ENCODE data around the gene FILIP1L. TPM values are rescaled to one million over a fixed set of nuclear protein-coding genes. Genes with fewer than 3 reads are reported as not detected.

The FILIP1L gene
- total RNA-seq, 2 donors from 2014 or later, result 270 to 279 TPM

- Histone ChIP-seq H3K27me3 (replicated peaks; ENCODE audit: insufficient read depth) (no peaks in the 10 kb centered on the region), H3K36me3 (peaks cover 18% of the 10 kb centered on the region), H3K4me3 (peak overlapping the region; percentile 96), H3K27ac (peak overlapping the region; percentile 82 to 98), H3K4me1 (ENCODE audit: control insufficient read depth in 1 of 2, low read depth in 2 of 2) (peaks cover 71 to 98% of the 10 kb centered on the region in 2 donors), H3K9me3 (no peaks in the 10 kb centered on the region)
- DNase-seq (ENCODE audit: low spot score), result no peak
- ATAC-seq (ENCODE audit: insufficient number of reproducible peaks, low FRiP score, low read depth), result no peak
- TF ChIP-seq, protein P1, sequence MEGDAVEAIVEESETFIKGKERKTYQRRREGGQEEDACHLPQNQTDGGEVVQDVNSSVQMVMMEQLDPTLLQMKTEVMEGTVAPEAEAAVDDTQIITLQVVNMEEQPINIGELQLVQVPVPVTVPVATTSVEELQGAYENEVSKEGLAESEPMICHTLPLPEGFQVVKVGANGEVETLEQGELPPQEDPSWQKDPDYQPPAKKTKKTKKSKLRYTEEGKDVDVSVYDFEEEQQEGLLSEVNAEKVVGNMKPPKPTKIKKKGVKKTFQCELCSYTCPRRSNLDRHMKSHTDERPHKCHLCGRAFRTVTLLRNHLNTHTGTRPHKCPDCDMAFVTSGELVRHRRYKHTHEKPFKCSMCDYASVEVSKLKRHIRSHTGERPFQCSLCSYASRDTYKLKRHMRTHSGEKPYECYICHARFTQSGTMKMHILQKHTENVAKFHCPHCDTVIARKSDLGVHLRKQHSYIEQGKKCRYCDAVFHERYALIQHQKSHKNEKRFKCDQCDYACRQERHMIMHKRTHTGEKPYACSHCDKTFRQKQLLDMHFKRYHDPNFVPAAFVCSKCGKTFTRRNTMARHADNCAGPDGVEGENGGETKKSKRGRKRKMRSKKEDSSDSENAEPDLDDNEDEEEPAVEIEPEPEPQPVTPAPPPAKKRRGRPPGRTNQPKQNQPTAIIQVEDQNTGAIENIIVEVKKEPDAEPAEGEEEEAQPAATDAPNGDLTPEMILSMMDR (IDR thresholded peaks at IDR 0.05), result no peak
Observed at GRCh38 chr3:99865321-99865720, 249.0 kb downstream of the FILIP1L start.

- no peaks in the 10 kb centered on the region for H3K9me3 ChIP-seq
- H3K27ac ChIP-seq, result peak overlapping the region; percentile 68 to 82
- TF ChIP-seq, protein P1 (IDR thresholded peaks at IDR 0.05), result no peak
- ATAC-seq (ENCODE audit: insufficient number of reproducible peaks, low FRiP score, low read depth), result no peak
- no peak for DNase-seq (ENCODE audit: low spot score)
- peaks cover 70 to 96% of the 10 kb centered on the region in 2 donors for H3K4me1 ChIP-seq (ENCODE audit: control insufficient read depth in 1 of 2, low read depth in 2 of 2)
- peaks cover 18% of the 10 kb centered on the region for H3K36me3 ChIP-seq
- H3K27me3 ChIP-seq (replicated peaks; ENCODE audit: insufficient read depth), result no peaks in the 10 kb centered on the region
- peak overlapping the region; percentile 96 for H3K4me3 ChIP-seq
Observed at GRCh38 chr3:99864289-99864688, 250.0 kb downstream of the FILIP1L start.

DNA sequence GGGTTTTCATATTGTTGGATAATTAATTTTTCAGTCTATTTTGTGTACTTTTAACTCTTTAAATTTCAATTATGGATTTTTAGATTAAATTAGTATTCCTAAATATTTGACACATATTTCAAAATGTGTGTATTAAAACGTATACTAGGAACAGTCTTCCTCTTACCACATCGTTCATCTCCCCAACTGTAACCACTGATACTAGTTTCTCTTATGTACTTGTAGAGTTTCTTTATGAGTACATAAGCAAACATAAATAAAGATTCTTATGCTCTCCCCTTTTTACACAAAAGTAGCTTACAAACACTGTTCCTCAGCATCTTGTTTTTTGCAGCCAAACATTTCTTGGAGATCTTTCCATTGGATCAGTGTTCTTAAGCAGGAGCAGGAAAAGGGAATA is 250.7 kb downstream of the FILIP1L start:
- Histone ChIP-seq H3K4me1 (ENCODE audit: control insufficient read depth in 1 of 2, low read depth in 2 of 2) (peaks cover 70 to 96% of the 10 kb centered on the region in 2 donors), H3K27ac (peak overlapping the region; percentile 68 to 82), H3K27me3 (replicated peaks; ENCODE audit: insufficient read depth) (no peaks in the 10 kb centered on the region), H3K4me3 (peak overlapping the region; percentile 96), H3K9me3 (no peaks in the 10 kb centered on the region), H3K36me3 (peaks cover 18% of the 10 kb centered on the region)
- ATAC-seq (ENCODE audit: insufficient number of reproducible peaks, low FRiP score, low read depth) (no peak), DNase-seq (ENCODE audit: low spot score) (no peak)
- TF ChIP-seq, protein P1 (IDR thresholded peaks at IDR 0.05), result no peak

GRCh38 chr3:99863002-99863401 is 251.3 kb downstream of the FILIP1L start:
- TF ChIP-seq, protein P1 (IDR thresholded peaks at IDR 0.05), result no peak
- peak overlapping the region; percentile 62 to 82 for H3K27ac ChIP-seq
- ATAC-seq (ENCODE audit: insufficient number of reproducible peaks, low FRiP score, low read depth), result no peak
- no peaks in the 10 kb centered on the region for H3K27me3 ChIP-seq (replicated peaks; ENCODE audit: insufficient read depth)
- H3K4me1 ChIP-seq (ENCODE audit: control insufficient read depth in 1 of 2, low read depth in 2 of 2), result peaks cover 68 to 94% of the 10 kb centered on the region in 2 donors
- H3K36me3 ChIP-seq, result peaks cover 20% of the 10 kb centered on the region
- peak overlapping the region; percentile 21 for H3K4me3 ChIP-seq
- H3K9me3 ChIP-seq, result no peaks in the 10 kb centered on the region
- DNase-seq (ENCODE audit: low spot score), result no peak

DNA sequence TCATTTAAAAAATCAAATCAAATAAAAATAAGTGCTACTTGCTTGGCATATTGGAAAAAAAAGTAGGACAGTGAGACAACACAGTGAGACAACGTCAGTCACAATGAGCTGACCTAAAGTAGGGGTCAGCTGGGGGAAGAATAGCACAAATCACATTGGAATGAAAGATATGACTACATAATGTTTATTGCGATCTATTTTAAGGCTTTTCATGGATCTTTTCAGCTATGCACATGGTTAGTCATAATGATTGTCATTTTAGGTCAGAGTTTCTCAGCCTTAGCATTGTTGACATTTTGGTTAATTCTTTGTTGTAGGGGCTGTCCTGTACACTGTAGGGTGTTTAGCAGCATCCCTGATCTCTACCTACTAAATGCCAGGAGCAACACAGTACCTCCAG is 252.1 kb downstream of the FILIP1L start:
- no peaks in the 10 kb centered on the region for H3K27me3 ChIP-seq (replicated peaks; ENCODE audit: insufficient read depth)
- peak overlapping the region; percentile 27 for H3K4me3 ChIP-seq
- peak overlapping the region; percentile 62 to 82 for H3K27ac ChIP-seq
- no peak for DNase-seq (ENCODE audit: low spot score)
- H3K36me3 ChIP-seq, result peaks cover 23% of the 10 kb centered on the region
- no peaks in the 10 kb centered on the region for H3K9me3 ChIP-seq
- peak; percentile 13 for ATAC-seq (ENCODE audit: insufficient number of reproducible peaks, low FRiP score, low read depth)
- peaks cover 69 to 94% of the 10 kb centered on the region in 2 donors for H3K4me1 ChIP-seq (ENCODE audit: control insufficient read depth in 1 of 2, low read depth in 2 of 2)
- TF ChIP-seq, protein P1 (IDR thresholded peaks at IDR 0.05), result no peak
